GM10248 (cell line): ENCODE measurements around the gene DMAC2L.
"Not testable (repeated sequence)": the region's sequence is repeated elsewhere in the genome, so short reads cannot be mapped to it uniquely, and the experiment has no call there.

Experiments
- CTCF ChIA-PET: fragments of 300-600 bp; sonication (Branson Sonifier 250); formaldehyde crosslinking; extraction: SDS; loops from one replicate; lab custom pipeline; 2021; ENCODE audit warnings: antibody characterized with exemption; lab: Yijun Ruan, JAX
- POLR2A ChIA-PET: fragments of 350-650 bp; sonication (Branson Sonifier 250); formaldehyde crosslinking; extraction: SDS; loops from one replicate; lab custom pipeline; 2020; ENCODE audit warnings: antibody characterized with exemption; lab: Yijun Ruan, JAX
- DNase-seq: peaks from one replicate; pipeline ENCODE4 v3.0.0; 2012; ENCODE audit errors: extremely low spot score
- TF ChIP-seq, protein P1 (sequence below): IDR thresholded peaks from 2 replicates; pipeline ENCODE4 v1.5.1; 2012; ENCODE audit warnings: mild to moderate bottlenecking, low read depth; ENCODE audit errors: extremely low read depth, missing control alignments, control extremely low read depth

Gene DMAC2L

DNA sequence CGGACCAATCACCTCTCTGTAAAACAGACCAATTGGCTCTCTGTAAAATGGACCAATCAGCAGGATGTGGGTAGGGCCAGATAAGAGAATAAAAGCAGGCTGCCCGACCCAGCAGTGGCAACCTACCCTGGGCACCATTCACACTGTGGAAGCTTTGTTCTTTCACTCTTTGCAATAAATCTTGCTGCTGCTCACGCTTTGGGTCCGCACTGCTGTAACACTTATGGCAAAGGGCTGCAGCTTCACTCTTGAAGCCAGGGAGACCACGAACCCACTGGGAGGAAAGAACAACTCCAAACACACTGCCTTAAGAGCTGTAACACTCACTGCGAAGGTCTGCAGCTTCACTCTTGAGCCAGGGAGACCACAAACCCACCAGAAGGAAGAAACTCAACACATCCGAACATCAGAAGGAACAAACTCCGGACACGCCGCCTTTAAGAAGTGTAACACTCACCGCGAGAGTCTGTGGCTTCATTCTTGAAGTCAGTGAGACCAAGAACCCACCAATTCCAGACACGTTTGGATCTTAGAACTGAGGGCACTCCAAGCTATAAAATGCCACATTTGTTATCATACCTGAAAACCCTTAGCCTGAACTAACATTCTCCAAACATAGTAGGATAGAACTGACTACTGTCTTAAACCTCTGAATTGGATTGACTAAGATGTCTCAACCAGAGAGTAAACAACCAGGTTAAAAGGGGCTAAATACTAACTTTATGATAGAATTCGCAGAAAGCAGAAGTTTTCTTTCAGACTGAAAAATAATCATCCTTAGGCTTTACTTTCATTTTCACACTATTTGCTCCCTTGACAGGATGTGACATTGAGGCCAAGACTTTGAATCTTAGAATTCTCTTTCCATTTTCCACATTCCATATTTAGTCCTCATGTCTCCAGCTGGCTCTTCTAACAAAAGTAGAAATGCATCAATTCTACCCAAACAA lies 50.9 kb downstream of the DMAC2L start:
- ChIA-PET CTCF (interaction anchor here (1.0 to 2.4 kb wide), 8 partner anchors 9 to 42 kb away, joined by 3 to 9 read pairs (median 4); partner anchors contain the start of gene CDKL1), POLR2A (interaction anchor here (1.6 kb wide), 1 partner anchor 33 kb away, joined by 5 read pairs; the partner anchor contains the start of gene CDKL1)
- peak; percentile 22 for DNase-seq
- TF ChIP-seq, protein P1, sequence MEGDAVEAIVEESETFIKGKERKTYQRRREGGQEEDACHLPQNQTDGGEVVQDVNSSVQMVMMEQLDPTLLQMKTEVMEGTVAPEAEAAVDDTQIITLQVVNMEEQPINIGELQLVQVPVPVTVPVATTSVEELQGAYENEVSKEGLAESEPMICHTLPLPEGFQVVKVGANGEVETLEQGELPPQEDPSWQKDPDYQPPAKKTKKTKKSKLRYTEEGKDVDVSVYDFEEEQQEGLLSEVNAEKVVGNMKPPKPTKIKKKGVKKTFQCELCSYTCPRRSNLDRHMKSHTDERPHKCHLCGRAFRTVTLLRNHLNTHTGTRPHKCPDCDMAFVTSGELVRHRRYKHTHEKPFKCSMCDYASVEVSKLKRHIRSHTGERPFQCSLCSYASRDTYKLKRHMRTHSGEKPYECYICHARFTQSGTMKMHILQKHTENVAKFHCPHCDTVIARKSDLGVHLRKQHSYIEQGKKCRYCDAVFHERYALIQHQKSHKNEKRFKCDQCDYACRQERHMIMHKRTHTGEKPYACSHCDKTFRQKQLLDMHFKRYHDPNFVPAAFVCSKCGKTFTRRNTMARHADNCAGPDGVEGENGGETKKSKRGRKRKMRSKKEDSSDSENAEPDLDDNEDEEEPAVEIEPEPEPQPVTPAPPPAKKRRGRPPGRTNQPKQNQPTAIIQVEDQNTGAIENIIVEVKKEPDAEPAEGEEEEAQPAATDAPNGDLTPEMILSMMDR, result no peak

DNA sequence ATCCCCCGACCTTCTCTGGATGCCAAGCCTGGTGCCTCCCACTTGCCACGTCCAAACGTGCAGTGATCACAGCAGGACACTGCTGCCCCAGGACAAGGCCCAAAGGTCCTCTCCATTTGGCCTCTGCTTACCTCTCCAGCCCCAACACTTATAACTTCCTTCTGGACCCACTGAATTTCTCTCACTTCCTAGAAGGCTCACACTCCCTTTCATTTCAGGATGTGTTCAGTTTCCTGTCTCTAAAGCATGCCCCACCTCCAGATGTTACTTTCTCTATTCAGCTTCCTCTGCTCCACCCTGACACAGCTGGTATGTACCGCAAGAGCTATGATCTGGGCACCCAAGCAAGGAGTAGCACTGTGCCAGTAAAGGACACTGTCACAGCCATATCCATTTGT lies 51.6 kb downstream of the DMAC2L start:
- peak; percentile 69 for DNase-seq

DNA sequence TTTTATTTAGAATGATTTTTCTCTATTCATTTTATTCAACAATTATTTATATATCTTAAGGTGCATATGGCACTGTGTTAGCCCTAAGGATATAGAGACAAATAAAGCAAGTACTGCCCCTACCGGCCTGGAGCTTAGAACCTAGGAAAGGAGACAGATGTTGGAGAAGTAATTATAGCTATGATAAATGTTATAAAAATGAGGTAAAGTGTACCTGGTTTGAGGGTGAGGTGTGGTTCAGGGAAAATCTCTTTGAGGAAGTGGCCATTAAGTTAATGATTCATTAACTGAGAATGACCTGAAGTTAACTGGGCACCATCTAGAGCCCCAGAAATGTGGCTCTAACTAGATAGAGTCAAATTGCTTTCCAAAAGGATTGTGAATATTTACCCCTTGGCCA lies 52.7 kb downstream of the DMAC2L start:
- ChIA-PET POLR2A (no interaction called here), CTCF (interaction anchor here (1.2 to 2.3 kb wide), 8 partner anchors 10 to 47 kb away, joined by 3 to 9 read pairs (median 4); partner anchors contain the start of gene CDKL1)
- no peak for DNase-seq
- TF ChIP-seq, protein P1, result no peak

More for the DNA sequence above, 51.6 kb downstream of the DMAC2L start:
- TF ChIP-seq, protein P1, result no peak
- ChIA-PET CTCF (interaction anchor here (1.2 to 2.4 kb wide), 7 partner anchors 13 to 43 kb away, joined by 3 to 9 read pairs (median 5); partner anchors contain the start of gene CDKL1), POLR2A (interaction anchor here (1.6 kb wide), 1 partner anchor 33 kb away, joined by 5 read pairs; the partner anchor contains the start of gene CDKL1)

DNA sequence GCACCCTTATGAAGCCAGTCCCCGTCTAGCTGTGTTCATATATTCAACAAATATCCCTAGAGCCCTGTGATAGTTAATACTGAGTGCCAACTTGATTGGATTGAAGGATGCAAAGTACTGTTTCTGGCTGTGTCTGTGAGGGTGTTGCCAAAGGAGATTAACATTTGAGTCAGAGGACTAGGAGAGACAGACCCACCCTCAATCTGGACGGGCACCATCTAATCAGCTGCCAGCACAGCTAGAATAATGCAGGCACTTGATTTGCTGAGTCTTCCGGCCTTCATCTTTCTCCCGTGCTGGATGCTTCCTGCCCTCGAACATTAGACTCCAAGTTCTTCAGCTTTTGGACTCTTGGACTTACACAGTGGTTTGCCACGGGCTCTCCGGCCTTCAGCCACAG lies 53.4 kb downstream of the DMAC2L start:
- POLR2A ChIA-PET, result not testable (repeated sequence)

DNA sequence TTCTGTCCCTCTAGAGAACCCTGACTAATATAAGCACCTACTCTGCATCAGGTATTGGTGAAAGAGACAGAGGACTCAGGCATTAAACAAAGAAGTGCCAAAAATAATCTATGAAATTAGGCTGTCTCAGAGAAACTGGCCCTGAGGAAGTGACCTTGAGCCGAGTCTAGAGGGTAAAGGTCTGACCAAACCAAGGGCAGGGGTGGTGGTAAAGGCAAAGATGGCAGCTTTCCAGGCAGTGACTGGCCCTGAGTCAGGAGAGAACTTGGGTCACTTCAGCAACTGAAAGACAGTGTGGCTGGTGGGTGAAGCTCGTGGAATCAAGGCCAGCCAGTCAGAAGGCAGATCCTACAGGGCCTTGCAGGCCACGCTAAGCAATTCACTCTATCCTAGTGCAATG lies 54.0 kb downstream of the DMAC2L start:
- POLR2A ChIA-PET, result no interaction called here
- TF ChIP-seq, protein P1, result no peak
- CTCF ChIA-PET, result interaction anchor here (2.0 to 2.2 kb wide), 2 partner anchors 10 to 15 kb away, joined by 5 to 8 read pairs; no protein-coding TSS in a partner anchor
- no peak for DNase-seq

More for the DNA sequence above, 53.4 kb downstream of the DMAC2L start:
- not testable (repeated sequence) for DNase-seq
- CTCF ChIA-PET, result interaction anchor here (1.2 to 2.3 kb wide), 7 partner anchors 9 to 45 kb away, joined by 3 to 9 read pairs (median 5); no protein-coding TSS in a partner anchor

DNA sequence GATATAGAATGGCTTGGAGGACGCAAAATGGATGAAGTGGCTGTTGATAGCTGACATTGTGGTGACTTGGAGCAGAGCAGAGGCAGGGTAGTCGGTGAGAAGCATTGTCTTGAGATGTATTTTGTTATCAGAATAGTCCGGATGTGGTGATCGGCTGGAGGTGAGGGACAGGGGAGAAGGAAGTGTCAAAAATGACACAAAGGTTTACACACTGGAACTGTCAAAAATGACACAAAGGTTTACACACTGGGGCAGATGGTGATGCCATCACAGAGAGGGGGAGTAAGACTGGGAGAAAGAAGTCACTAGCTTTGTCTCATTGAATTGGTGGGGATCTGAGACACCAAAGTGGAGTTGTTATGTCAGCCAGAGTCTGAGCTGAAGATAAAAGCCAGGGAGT lies 54.5 kb downstream of the DMAC2L start:
- ChIA-PET POLR2A (no interaction called here), CTCF (interaction anchor here (2.2 kb wide), 1 partner anchor 11 kb away, joined by 8 read pairs; no protein-coding TSS in a partner anchor)
- DNase-seq, result no peak
- TF ChIP-seq, protein P1, result no peak
